ENCODE measurements around the gene AHRR. TPM values are rescaled to one million over a fixed set of nuclear protein-coding genes. Genes with fewer than 3 reads are reported as not detected.
A peak's percentile ranks its signal among the peaks of the same experiment; 100 is the strongest.

The AHRR gene
- total RNA-seq, 6 experiments from 2014 or later: 30.9 to 55.7 (median 51.9) TPM

GRCh38 chr5:354581-355378, 33.3 kb downstream of the AHRR start:
- DNase-seq: no peak
- Mint-ChIP-seq H3K27me3 (ENCODE audit: insufficient read depth) (peaks cover 4% of the 10 kb centered on the region), H3K27ac (no peak overlapping the region), H3K36me3 (ENCODE audit: low read depth) (peaks cover 23% of the 10 kb centered on the region), H3K4me3 (no peak overlapping the region), H3K4me1 (ENCODE audit: low read depth) (peaks cover 5% of the 10 kb centered on the region; the same call in 1 of the 2 replicates), H3K9me3 (peaks cover 4% of the 10 kb centered on the region; the same call in 1 of the 2 replicates)
- no peak for TF ChIP-seq CTCF (IDR thresholded peaks at IDR 0.05)

- no peak for DNase-seq
- TF ChIP-seq CTCF (IDR thresholded peaks at IDR 0.05): no peak
- H3K27me3 Mint-ChIP-seq (ENCODE audit: insufficient read depth): peaks cover 6% of the 10 kb centered on the region
- no peaks in the 10 kb centered on the region; the same call in 1 of the 2 replicates for H3K4me1 Mint-ChIP-seq (ENCODE audit: low read depth)
- peaks cover 22% of the 10 kb centered on the region for H3K36me3 Mint-ChIP-seq (ENCODE audit: low read depth)
- H3K9me3 Mint-ChIP-seq: peaks cover 4% of the 10 kb centered on the region; the same call in 1 of the 2 replicates
- H3K27ac Mint-ChIP-seq: no peak overlapping the region
- no peak overlapping the region for H3K4me3 Mint-ChIP-seq
Measured at GRCh38 chr5:355379-355935, 33.9 kb downstream of the AHRR start.

GRCh38 chr5:355958-356357, 34.4 kb downstream of the AHRR start:
- DNase-seq: no peak
- Mint-ChIP-seq H3K27ac (peak overlapping the region; percentile 22; the same call in 1 of the 2 replicates), H3K4me1 (ENCODE audit: low read depth) (no peaks in the 10 kb centered on the region), H3K9me3 (peaks cover 4% of the 10 kb centered on the region; the same call in 1 of the 2 replicates), H3K4me3 (no peak overlapping the region; the same call in 1 of the 2 replicates), H3K36me3 (ENCODE audit: low read depth) (peaks cover 22% of the 10 kb centered on the region), H3K27me3 (ENCODE audit: insufficient read depth) (peaks cover 6% of the 10 kb centered on the region)
- TF ChIP-seq CTCF (IDR thresholded peaks at IDR 0.05): no peak

- Mint-ChIP-seq H3K27me3 (ENCODE audit: insufficient read depth) (peaks cover 3% of the 10 kb centered on the region), H3K4me3 (no peak overlapping the region), H3K9me3 (peaks cover 14% of the 10 kb centered on the region), H3K4me1 (ENCODE audit: low read depth) (no peaks in the 10 kb centered on the region), H3K27ac (no peak overlapping the region), H3K36me3 (ENCODE audit: low read depth) (peaks cover 50% of the 10 kb centered on the region)
- TF ChIP-seq CTCF (IDR thresholded peaks at IDR 0.05): no peak
- no peak for DNase-seq
Measured at GRCh38 chr5:359301-359897, 37.9 kb downstream of the AHRR start.

- peaks cover 60% of the 10 kb centered on the region for H3K36me3 Mint-ChIP-seq (ENCODE audit: low read depth)
- peaks cover 17% of the 10 kb centered on the region for H3K9me3 Mint-ChIP-seq
- H3K27ac Mint-ChIP-seq: no peak overlapping the region
- H3K4me3 Mint-ChIP-seq: no peak overlapping the region
- no peak for DNase-seq
- peaks cover 3% of the 10 kb centered on the region for H3K27me3 Mint-ChIP-seq (ENCODE audit: insufficient read depth)
- no peak for TF ChIP-seq CTCF (IDR thresholded peaks at IDR 0.05)
- H3K4me1 Mint-ChIP-seq (ENCODE audit: low read depth): no peaks in the 10 kb centered on the region
Measured at GRCh38 chr5:360257-361027, 38.9 kb downstream of the AHRR start.

All from HFFc6 (cell line).